Activated T-cell treated with anti-CD3 and anti-CD28 coated beads for 48 hours (primary cell): ENCODE results near the gene VAV2.

Experiments used
- DNase-seq: peaks from one replicate; pipeline ENCODE4 v3.0.0-alpha.2; 2020; ENCODE audit warnings: low read depth

Gene VAV2

DNA sequence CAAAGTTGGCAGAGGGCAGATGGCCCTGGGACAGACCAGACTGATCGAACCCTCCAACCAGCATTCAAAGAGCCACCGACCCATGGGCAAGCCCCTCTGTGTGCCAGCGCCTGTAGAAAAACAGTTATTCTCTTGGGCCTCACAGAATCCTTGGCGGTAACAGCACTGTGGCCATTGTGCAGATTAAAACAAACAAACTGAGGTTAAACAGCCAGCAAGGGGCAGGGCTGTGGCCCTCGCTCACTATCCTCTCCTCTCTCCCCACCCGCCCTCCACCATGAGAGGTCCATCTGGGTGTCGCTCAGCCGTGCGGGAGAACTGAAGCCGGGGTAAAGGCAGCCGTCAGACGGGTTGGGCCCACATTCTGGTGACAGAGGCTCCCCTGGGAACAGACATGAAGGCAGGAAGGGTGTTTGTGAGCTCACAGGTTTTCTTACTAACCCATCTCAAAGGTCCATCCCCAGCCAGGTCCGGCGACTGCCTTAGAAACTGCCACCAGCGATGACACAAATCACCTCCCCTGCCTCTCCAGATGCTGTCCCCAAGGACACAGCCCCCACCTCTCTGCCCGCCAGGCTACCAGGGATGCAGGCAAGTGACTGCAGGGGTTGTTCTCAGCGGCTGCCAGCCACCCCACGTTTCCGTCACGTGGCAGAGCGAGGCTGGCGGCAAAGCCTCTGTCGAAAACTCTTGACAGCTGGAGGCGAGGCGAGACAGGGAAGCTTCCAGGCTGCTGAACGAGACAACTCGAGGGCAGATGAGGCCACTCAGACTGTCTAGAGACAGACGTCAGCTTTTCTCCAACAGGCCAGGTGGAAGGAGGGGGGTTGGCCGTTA lies 178.2 kb downstream of the VAV2 start:
- DNase-seq: no peak

DNA sequence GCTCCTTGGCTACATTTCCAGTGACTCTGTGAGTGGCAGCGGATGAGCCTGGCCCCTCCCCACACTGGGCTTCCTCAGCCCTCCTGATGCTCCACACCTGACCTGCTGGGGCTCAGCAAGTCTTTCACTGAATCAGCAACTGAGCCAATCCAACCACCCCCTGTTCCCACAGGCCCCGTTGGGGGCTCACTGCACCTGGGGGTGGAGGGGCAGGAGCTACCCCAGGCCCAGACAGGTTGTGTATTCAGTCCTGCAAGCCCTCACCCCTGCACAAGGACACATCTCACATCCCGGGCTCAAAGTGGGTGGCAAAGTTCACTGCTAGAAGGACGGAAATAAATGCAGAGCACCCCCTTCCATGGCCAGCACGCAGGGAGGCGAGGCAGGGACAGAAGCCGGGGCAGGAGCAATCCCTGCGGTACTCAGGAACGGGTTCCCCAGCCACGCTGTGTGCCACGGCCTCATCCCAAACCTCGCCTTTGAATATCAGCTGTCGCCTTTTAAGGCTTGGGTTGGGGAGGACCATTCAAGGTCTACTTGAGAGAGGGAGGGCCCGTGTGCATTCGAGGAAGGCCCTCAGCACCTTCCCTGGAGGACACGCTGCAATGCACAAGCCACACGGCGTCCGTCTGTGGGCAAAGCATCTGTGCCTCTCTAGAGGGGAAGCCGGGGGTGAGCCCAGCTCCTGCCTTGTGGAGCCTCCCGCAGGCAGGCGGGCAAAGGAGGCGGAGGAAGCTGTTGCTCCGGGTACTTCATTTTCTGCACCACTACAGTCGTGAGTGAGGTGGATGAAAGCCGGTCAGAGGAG lies 179.0 kb downstream of the VAV2 start:
- DNase-seq: no peak

DNA sequence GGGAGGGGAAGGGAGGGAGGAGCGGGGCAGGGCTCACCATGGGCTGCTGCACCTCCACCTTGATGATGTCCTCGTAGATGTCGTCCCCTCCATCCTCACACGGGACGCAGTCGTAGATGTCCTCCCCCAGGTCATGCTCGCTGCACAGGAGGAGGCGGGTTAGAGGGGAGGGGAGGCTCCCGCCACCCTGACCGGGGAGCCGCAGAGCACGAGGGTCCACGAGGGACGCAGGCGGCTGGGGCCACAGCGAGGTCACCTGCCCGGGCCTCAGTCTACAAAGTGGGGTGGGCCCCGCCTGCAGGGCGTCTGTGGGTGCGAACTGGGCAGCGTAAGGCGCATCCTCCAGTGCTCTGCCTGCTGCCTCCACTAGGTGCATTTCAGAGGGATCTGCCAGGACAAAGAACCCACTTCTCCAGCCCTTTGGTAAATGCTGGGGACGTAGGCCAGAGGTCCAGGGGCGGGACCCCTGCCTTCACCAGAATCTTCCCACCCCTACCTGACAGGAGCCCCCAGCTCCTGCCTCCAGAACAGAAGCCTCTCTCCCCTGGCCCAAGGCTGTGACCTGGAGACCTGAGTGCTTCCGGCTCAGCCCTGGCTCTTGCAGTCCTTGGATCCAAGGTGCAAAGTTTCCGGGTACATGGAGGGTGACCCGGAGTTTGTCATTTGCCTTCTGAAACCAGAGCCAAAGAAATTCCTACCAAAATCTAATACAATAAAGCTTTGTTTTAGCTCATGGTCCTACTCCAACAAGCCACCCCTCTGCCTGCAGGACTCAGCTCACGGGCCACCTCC lies 179.9 kb downstream of the VAV2 start:
- DNase-seq: no peak

GRCh38 chr9:133811471-133811870 lies 180.7 kb downstream of the VAV2 start:
- DNase-seq: no peak

DNA sequence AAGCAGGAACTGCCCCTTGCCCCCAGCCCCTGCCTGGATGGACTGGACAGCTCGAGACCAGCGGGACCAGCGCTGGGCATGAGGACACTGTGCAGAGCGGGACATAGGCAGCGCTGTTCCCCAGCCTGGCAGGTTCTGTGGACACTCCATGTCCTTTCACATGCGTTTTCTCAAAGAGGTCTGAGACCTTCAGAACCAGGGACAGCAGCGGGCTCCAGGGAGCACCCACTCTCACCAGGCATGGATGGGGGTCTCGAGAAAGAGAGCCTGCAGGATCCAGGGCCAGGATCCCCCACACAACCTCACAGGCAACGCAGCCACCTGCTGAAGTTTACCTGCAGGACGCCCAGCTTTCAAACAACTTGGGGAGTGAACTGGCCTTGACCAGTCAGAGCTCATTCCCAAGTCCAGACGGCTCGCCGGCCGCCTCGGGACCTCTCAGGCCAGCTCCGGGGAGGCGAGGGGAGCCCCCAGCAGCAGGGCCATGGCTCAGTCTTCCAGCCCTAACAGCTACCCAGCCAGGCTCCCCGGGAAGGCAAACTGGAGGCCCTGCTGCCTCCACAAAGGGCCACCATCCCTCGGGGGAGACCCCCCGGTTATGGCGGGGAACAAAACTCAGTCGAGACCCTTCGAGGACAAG lies 181.4 kb downstream of the VAV2 start:
- DNase-seq: no peak

DNA sequence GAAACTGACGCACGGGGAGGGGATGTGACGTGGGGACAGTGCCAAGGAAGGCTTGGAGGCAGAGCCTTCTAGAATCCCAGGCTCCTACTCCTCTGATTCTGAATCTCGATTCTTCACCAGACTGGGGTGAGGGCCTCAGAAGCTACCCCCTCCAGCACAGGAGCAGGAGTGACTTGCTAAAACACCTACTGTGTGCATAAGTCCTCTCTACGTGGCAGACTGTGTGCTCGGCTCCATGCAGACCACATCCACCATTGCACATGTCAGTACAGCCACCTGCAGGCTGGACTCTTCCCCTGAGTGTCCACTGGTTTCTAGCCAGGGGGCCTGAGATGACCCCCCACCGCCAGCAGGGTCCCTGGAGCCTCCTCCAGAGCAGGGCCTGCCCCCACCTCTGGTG lies 182.8 kb downstream of the VAV2 start:
- no peak for DNase-seq

DNA sequence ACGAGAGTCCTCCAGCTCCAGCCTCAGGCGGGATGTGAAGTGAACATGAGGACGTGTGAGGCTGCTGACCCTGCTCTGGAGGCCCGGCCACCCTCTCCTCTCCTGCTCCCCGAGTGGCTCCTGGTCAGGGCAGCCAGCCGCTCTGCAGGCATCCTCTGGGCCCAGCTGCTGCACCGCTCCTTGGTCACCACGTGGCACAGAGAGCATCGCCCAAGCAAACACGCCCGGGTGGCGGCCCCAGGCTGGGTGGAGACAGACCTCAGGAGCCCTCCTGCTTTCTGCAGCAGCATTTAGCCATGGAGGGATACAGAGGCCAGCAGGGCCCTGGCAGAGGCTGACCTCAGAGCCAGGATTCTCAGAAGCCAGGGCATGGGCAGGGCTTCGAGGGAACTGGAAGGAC lies 184.3 kb downstream of the VAV2 start:
- no peak for DNase-seq

GRCh38 chr9:133807037-133807436 lies 185.1 kb downstream of the VAV2 start:
- no peak for DNase-seq

DNA sequence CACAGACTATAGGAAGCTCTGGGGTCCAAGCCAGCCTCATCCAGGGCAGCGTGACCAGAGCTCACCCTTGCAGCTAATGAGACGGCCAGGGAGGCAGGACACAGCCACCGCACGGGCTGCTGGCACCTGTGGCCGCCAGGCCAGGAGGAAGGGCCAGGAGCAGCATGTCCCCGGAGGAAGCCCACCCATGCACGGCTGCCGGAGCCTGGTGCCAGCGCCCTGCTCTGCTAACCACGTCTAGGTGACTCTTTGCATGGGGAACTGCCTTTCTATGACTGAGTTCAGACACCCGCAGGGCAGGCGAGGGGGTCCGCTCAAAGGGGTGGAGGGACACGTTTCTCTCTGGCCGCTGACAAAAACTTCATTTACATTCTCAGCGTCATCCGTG lies 185.5 kb downstream of the VAV2 start:
- no peak for DNase-seq

GRCh38 chr9:133805876-133806622 lies 186.1 kb downstream of the VAV2 start:
- DNase-seq: no peak

DNA sequence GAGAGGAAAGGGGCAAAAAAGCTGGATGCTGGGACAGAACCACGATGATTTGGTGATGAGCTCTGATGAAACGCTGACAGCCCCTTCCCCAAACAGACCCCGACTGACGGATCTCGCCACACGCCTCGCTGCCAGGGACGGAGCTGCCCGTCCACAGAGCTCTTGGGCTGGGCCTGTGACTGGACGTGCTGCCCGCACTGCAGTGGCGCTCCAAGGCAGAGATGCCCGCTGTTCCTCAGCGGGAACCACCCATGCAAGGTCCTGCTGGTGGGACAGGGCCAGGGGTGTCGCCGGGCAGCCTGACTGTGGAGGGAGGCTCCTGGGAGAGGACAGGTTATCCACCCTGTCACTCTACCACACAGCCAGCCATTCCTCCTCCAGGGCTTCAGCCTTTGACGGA lies 187.9 kb downstream of the VAV2 start:
- no peak for DNase-seq

GRCh38 chr9:133803745-133804144 lies 188.4 kb downstream of the VAV2 start:
- DNase-seq: no peak

DNA sequence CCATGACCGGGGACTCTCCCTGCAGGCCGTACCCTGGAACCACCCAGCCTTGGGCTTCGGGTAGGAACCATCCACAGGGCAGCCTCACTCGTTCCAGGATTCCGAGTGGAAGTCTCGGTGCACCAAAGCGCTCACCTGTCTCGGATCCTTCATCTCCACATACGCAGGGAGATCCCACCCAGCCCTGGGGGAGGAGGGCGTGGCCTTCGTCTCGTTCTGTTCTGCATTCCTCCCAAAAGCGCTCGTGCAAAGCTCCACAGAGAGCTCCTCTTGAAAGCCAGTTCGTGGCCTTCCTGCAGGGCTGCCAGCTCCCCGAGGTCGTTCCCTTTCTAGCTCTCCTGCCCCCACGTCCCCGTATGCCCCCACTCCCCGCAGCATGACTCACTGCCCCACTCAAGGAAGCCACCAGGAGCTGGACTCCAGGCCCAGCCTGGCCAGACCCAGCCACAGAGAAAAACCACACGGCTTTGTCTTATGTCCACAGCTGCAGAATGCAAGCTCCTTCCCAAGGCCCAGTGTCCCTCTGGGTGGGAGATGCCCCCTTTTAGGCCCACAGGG lies 189.0 kb downstream of the VAV2 start:
- DNase-seq: no peak

DNA sequence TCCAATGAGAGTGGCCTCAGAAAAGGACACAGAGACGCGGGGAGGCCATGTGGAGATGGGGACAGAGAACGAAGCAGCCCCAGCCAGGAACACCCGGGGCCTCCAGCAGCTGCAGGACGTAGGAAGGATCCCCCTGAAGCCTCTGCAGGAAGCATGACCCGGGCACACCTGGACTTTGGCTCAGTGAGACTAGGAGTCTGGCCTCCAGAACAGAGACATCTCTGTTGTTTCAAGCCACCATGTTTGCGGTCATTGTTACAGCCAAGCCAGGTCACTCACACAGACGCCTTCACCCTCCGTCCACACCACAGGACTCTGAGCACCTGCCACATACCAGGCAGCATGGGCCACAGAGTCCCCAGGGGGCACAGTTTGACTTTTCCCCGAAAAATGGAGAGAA lies 190.4 kb downstream of the VAV2 start:
- no peak for DNase-seq

- DNase-seq: no peak
These were observed 191.9 kb downstream of the VAV2 start for GRCh38 chr9:133800266-133800665.

DNA sequence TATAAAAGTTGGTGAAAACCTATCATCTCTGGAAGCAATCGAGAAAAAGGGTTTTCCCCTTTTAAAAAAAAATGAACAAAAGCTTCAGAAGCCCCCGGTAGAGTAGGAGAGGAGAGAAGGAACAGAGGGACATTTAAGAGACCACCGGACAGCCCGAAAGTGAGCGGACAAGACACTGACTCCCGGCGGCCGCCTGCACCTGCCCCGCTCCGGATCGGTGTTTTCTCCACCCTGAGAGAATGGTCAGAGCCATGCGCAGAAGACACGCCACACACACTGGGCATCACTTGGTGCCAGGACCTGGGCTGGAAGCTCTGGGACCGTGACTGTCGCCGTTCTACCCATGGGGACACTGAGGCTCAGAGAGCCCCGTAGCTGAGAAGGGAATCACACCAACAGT lies 192.4 kb downstream of the VAV2 start:
- DNase-seq: no peak

GRCh38 chr9:133799106-133799505 lies 193.0 kb downstream of the VAV2 start:
- DNase-seq: no peak

DNA sequence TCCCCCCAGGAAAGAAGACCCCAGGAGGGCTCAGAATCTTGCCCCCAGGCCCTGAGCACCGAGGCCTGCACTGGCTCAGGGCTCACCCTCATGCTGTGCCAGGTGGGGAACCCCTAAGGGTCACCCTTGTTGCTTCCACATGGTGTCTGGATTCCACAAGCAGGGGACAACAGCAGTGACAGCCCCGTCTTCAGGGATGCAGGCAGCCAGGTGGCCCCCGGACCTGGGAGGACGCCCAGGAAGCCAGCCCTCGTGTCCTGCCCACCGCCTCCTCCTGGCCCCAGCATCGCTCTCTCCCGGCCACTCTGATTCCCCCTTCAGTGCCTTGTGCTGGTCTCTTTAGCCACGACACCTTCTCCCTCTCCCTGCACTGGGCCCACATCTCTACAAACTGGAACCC lies 194.0 kb downstream of the VAV2 start:
- no peak for DNase-seq

DNA sequence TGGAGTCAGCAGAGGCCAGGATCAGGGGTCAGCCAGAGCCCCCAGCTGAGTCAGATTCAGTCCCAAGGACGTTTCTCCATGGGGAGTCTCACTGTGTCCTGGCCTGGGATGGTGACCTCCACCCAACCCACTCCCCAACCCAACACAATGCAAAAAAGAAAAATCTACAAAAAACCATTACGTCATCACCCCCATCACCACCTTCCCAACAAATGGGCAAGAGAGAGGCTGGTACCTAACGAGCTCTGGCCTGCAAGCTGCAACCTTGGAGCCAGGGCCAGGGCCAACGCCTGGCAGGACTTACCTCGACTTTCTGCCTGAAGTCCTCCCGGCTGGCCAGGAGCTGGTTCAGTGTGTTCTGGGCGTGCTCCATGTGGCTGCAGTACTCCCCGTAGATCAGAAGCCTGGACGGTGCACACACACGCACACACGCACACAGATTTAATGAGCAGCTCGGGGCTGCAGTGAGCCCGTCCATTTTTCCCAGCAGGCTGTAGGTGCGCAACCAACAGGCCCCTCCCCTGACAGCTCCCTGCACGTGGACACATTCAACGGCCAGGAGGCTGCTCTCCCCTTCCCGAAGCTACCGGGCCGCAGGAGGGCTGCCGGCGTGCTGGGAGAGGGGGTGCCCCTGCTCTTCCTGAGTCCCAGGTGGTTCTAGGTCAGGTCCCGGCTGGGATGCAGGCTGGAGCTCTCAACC lies 194.6 kb downstream of the VAV2 start:
- no peak for DNase-seq

DNA sequence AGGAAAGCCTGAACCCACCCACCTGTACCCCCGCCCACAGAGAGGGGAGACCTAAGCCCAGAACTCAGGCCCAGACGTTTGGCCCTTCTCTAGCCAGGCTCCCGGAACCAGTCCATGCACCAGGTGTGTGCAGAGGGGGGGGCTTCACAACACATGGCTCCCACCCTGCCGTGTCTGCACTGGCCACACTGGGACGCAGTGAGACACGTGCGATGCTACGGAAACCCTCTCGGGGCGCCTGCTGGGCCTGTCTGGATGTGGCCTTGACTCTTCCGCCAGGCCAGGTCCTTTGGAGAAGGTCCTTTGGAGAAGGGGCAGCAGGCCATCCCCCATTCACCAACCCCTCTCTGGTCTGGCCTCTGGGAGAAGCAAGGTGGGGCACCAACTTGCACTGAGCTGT lies 195.6 kb downstream of the VAV2 start:
- DNase-seq: no peak

GRCh38 chr9:133795049-133795448 lies 197.1 kb downstream of the VAV2 start:
- DNase-seq: no peak
